Endothelial cell of umbilical vein (primary cell): Measurements from ENCODE around the gene MIGA1. TPM values are rescaled to one million over a fixed set of nuclear protein-coding genes. Genes with fewer than 3 reads are reported as not detected.

Experiments
- BruUV-seq: library from RNA; stranded (reverse); fragments of 400-500 nt; replicated peaks from 2 replicates; lab custom pipeline; 2021; lab: Mats Ljungman, UMichigan
- CTCF ChIA-PET: fragments of 300-600, 350-600 bp; sonication (Branson Sonifier 250); formaldehyde crosslinking; loops from one replicate; lab custom pipeline; 2021; ENCODE audit warnings: antibody characterized with exemption, inconsistent platforms; lab: Charles Lee
- POLR2A ChIA-PET: fragments of 300-600, 350-600 bp; sonication (Branson Sonifier 250); formaldehyde crosslinking; loops from one replicate; lab custom pipeline; 2021; ENCODE audit warnings: antibody characterized with exemption, inconsistent platforms; lab: Charles Lee
- DNase-seq: peaks from one replicate; pipeline ENCODE4 v3.0.0-alpha.2; 2011; ENCODE audit warnings: low read depth, low spot score
- FAIRE-seq: peaks from 2 replicates; lab custom pipeline; 2011; peaks lifted over from hg19 to GRCh38; lab: Jason Lieb, UNC
- H2AFZ ChIP-seq: 2 replicates; pipeline ENCODE4 v1.6.0; 2012; ENCODE audit warnings: low read depth, low read length, control low read depth, inconsistent platforms
- H3K27ac ChIP-seq: 2 replicates; pipeline ENCODE4 v1.5.1; 2011; ENCODE audit warnings: low read depth, mild to moderate bottlenecking, control low read depth, low read length, moderate library complexity; ENCODE audit not compliant: insufficient read depth
- H3K27me3 ChIP-seq, 2 experiments: 2 replicates each; pipeline versions ENCODE4 v1.6.0 to v1.6.1; 2011; ENCODE audit warnings: low read length in 2 of 2, mixed read lengths in 1 of 2; ENCODE audit not compliant: control insufficient read depth in 2 of 2, insufficient read depth in 2 of 2
- H3K36me3 ChIP-seq, 2 experiments: 2 replicates in 1 of 2; 3 replicates in 1 of 2; pipeline ENCODE4 v1.5.1; 2011; ENCODE audit warnings: low read length in 2 of 2, mild to moderate bottlenecking in 1 of 2, moderate library complexity in 1 of 2; ENCODE audit not compliant: control insufficient read depth in 2 of 2, insufficient read depth in 2 of 2; ENCODE audit errors: extremely low read depth in 1 of 2
- H3K4me1 ChIP-seq: 3 replicates; pipeline ENCODE4 v1.5.1; 2011; ENCODE audit warnings: mild to moderate bottlenecking, low read length; ENCODE audit not compliant: control insufficient read depth, insufficient read depth; ENCODE audit errors: extremely low read depth
- H3K4me2 ChIP-seq: 2 replicates; pipeline ENCODE4 v1.6.1; 2011; ENCODE audit warnings: low read length, control low read depth, mixed read lengths; ENCODE audit not compliant: insufficient read depth
- H3K4me3 ChIP-seq, 3 experiments: fragments of 200-600 bp in 1 of 3; sonication (generic), shearing (Covaris generic) in 1 of 3; replicated peaks in 1 of 3; 2 replicates each; pipeline ENCODE4 v1.5.1; 2011 to 2016; ENCODE audit warnings: control low read depth in 3 of 3, low read length in 3 of 3, mild to moderate bottlenecking in 2 of 3, inconsistent platforms in 1 of 3, low read depth in 1 of 3, moderate library complexity in 1 of 3; ENCODE audit not compliant: insufficient read depth in 1 of 3
- H3K79me2 ChIP-seq: 2 replicates; pipeline ENCODE4 v1.6.0; 2012; ENCODE audit warnings: low read length, inconsistent platforms; ENCODE audit not compliant: control insufficient read depth, insufficient read depth
- H3K9ac ChIP-seq: replicated peaks from 2 replicates; pipeline ENCODE3; 2011; ENCODE audit warnings: low read length, control low read depth; ENCODE audit not compliant: insufficient read depth; ENCODE audit errors: extremely low read depth
- H3K9me1 ChIP-seq: replicated peaks from 3 replicates; pipeline ENCODE4 v1.6.0; 2011; ENCODE audit warnings: mild to moderate bottlenecking, low read length; ENCODE audit not compliant: control insufficient read depth, insufficient read depth; ENCODE audit errors: extremely low read depth
- H3K9me3 ChIP-seq: replicated peaks from 2 replicates; pipeline ENCODE4 v1.5.1; 2012; ENCODE audit warnings: low read length, inconsistent platforms; ENCODE audit not compliant: control insufficient read depth, insufficient read depth
- H4K20me1 ChIP-seq: replicated peaks from 2 replicates; pipeline ENCODE3; 2011; ENCODE audit warnings: mild to moderate bottlenecking, low read length; ENCODE audit not compliant: control insufficient read depth, insufficient read depth; ENCODE audit errors: extremely low read depth
- CTCF ChIP-seq, 2 donors: IDR thresholded peaks; 1 replicate in 1 of 2; 2 replicates in 1 of 2; pipeline ENCODE4 v1.5.1; 2011; ENCODE audit warnings: low read length in 2 of 2, mild to moderate bottlenecking in 2 of 2, moderate library complexity in 2 of 2, control low read depth in 1 of 2, inconsistent platforms in 1 of 2, low read depth in 1 of 2; ENCODE audit not compliant: insufficient read depth in 1 of 2; ENCODE audit errors: extremely low read depth in 1 of 2
- EZH2 ChIP-seq: IDR thresholded peaks from 2 replicates; pipeline ENCODE4 v1.6.1; 2012; ENCODE audit warnings: borderline replicate concordance, low read depth, mild to moderate bottlenecking, moderate library complexity, low read length, inconsistent platforms; ENCODE audit not compliant: severe bottlenecking
- FOS ChIP-seq: IDR thresholded peaks from 2 replicates; pipeline ENCODE4 v1.6.1; 2011; ENCODE audit warnings: mild to moderate bottlenecking, low read length, moderate library complexity, borderline replicate concordance; ENCODE audit not compliant: insufficient read depth
- GATA2 ChIP-seq: IDR thresholded peaks from 2 replicates; pipeline ENCODE4 v1.7.0; 2011; ENCODE audit warnings: low read depth, mild to moderate bottlenecking, moderate library complexity, mixed read lengths, low read length; ENCODE audit not compliant: insufficient read length, insufficient read depth
- JUN ChIP-seq: IDR thresholded peaks from 2 replicates; pipeline ENCODE4 v1.6.1; 2011; ENCODE audit warnings: borderline replicate concordance, low read depth; ENCODE audit not compliant: insufficient read length, insufficient read depth
- MAX ChIP-seq: IDR thresholded peaks from 2 replicates; pipeline ENCODE4 v1.6.1; 2011; ENCODE audit not compliant: insufficient read depth, insufficient read length
- MYC ChIP-seq: IDR thresholded peaks from one replicate; pipeline ENCODE4 v1.6.1; 2011; ENCODE audit warnings: mild to moderate bottlenecking, low read depth, low read length
- POLR2A ChIP-seq: IDR thresholded peaks from 2 replicates; pipeline ENCODE4 v1.6.1; 2012; ENCODE audit warnings: low read depth, mild to moderate bottlenecking, control low read depth, low read length
- POLR2AphosphoS5 ChIP-seq: IDR thresholded peaks from 2 replicates; pipeline ENCODE4 v1.6.1; 2012; ENCODE audit warnings: low read depth, mild to moderate bottlenecking, control low read depth, low read length, moderate library complexity; ENCODE audit not compliant: insufficient read depth
- dilution Hi-C: fragments of 300-500 bp; cut with MboI; formaldehyde crosslinking; loops from one replicate; pipeline ENCODE4 v1.15.0; 2019; ENCODE audit warnings: low sequenced_read_pairs; ENCODE audit not compliant: extremely low pct_ligation_motif_present
- intact Hi-C: fragments of 100-400 bp; cut with micrococcal nuclease; formaldehyde crosslinking; loops from one replicate; pipeline ENCODE4 v1.10.0; 2022
- polyA plus RNA-seq, 4 experiments: library from polyadenylated mRNA; depleted of rRNA in 3 of 4; stranded (reverse) in 3 of 4; unstranded in 1 of 4; fragments of >200 nt; gene quantifications; 2 replicates each; pipeline versions ENCODE4 v1.2.1 to v1.2.3, GENCODE V29; 2011 to 2012; ENCODE audit warnings: missing spikeins in 1 of 4
- total RNA-seq: library from RNA; stranded (reverse); gene quantifications from 2 replicates; pipeline ENCODE4 v1.2.3, GENCODE V29; 2021

The MIGA1 gene
- total and polyA plus RNA-seq, 2 donors (not counting 3 experiments of a cell fraction or from before 2014, with no cell fraction given) = 2.8 to 14.6 TPM

DNA sequence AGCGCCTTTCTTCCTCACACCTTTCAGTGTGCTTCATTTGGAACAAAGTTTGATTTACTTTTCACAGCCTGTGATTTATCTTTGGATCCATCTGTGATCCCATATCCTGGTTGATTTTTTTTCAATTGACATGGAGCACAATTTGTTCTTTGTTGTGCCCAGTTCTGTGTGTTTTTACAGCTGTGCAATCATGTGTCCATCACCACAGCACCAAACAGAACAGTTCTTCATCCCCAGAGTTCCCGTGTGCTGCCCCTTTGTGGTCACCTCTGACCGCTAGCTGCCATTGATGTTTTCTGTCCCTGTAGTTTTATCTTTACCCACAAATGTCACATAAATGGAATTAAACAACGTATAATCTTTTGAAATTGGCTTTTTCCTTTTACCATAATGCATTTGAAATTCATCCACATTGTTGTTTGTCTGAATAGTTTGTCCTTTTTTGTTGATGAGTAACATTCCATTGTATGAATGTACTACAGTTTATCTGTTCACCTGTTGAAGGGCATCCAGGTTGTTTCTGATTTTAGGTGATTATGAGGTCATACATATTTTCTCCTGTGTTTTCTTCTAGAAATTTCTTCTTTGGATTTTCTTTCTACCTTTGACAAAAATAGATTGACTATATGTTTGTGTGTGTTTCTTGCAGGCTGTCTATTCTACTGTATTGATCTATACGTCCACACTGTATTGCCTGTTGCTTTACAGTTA is 17.4 kb downstream of the MIGA1 start:
- H4K20me1 ChIP-seq = no peaks in the 10 kb centered on the region
- no peaks in the 10 kb centered on the region for H3K27me3 ChIP-seq
- ChIA-PET POLR2A (interaction anchor here (1.3 kb wide), 1 partner anchor 182 kb away, joined by 4 read pairs; the partner anchor contains the start of gene FUBP1), CTCF (interaction anchor here (1.2 to 1.9 kb wide), 5 partner anchors 17 to 104 kb away, joined by 3 to 8 read pairs (median 8); partner anchors contain the start of gene MIGA1)
- no peaks in the 10 kb centered on the region for H3K9me3 ChIP-seq
- peaks cover 3 to 6% of the 10 kb centered on the region in 2 experiments for H3K36me3 ChIP-seq
- H2AFZ ChIP-seq = no peak overlapping the region
- FAIRE-seq (peak; percentile 83), DNase-seq (peak; percentile 92)
- H3K9me1 ChIP-seq = no peaks in the 10 kb centered on the region
- dilution Hi-C loops (no loop called here), intact Hi-C loops (loop anchor here (1.0 kb wide), 1 partner anchor 18 kb away; the partner anchor contains the start of gene MIGA1)
- H3K79me2 ChIP-seq = peaks cover 3% of the 10 kb centered on the region
- peak overlapping the region; percentile 24 for H3K4me2 ChIP-seq
- H3K27ac ChIP-seq = peak overlapping the region; percentile 15
- no TSS peak for BruUV-seq
- no peak overlapping the region for H3K4me3 ChIP-seq
- TF ChIP-seq GATA2 (peak; percentile 54), MYC (no peak), EZH2 (no peak), MAX (no peak), JUN (no peak), FOS (no peak), CTCF (IDR thresholded peaks at IDR 0.05; ENCODE audit: extremely low read depth in 1 of 2, insufficient read depth in 1 of 2, low read depth in 1 of 2, low read length in 2 of 2) (no peak), POLR2AphosphoS5 (peak; percentile 50), POLR2A (peak; percentile 44)
- H3K9ac ChIP-seq = no peak overlapping the region
- H3K4me1 ChIP-seq = peaks cover 22% of the 10 kb centered on the region
